Measurements from ENCODE around the gene CENPB.

Gene CENPB

DNA sequence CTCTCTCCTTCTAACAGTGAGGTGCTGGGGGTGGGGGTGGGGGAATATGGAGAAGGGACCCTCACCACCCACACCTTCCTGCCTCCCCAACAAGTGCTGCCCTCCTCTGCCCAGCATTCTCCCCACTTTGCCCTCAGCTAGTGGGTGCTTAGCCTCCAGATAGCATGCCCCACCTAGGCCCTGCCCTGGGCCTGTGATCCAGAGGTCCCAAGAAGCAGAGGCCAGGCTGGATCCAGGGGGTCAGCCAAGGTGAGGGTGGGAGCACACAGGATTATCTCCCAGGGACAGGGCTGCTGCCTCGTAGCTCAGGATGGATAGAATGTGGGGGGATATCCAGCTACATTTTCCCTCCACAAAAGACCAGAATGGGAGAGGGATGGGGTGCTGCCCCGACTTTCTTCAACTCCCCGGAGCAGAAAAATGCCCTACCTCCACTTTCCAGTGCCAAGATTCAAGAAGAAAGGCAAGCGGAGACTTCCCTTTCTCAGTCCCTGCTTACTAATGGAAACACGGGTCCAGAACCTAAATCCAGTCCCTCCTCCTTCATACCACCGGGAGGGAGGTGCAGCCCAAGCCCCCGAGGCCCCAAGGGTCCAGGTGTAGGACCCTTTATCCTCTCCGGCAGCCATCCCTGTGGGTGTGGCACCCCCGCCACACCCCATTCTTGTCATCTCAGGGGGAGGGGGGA lies 20.0 kb downstream of the CENPB start:
- Histone ChIP-seq H3K9ac (ENCODE audit: low read length) (no peak overlapping the region), H3K4me3 (ENCODE audit: low read length) (peak overlapping the region; percentile 66), H3K27me3 (ENCODE audit: control insufficient read depth, insufficient read depth, low read length) (no peaks in the 10 kb centered on the region), H3K36me3 (ENCODE audit: control insufficient read depth, insufficient read depth, low read length) (no peaks in the 10 kb centered on the region), H3K4me1 (ENCODE audit: control insufficient read depth, insufficient read depth, low read length) (peaks cover 9% of the 10 kb centered on the region), H3K27ac (ENCODE audit: low read depth, low read length) (peak overlapping the region; percentile 38)

DNA sequence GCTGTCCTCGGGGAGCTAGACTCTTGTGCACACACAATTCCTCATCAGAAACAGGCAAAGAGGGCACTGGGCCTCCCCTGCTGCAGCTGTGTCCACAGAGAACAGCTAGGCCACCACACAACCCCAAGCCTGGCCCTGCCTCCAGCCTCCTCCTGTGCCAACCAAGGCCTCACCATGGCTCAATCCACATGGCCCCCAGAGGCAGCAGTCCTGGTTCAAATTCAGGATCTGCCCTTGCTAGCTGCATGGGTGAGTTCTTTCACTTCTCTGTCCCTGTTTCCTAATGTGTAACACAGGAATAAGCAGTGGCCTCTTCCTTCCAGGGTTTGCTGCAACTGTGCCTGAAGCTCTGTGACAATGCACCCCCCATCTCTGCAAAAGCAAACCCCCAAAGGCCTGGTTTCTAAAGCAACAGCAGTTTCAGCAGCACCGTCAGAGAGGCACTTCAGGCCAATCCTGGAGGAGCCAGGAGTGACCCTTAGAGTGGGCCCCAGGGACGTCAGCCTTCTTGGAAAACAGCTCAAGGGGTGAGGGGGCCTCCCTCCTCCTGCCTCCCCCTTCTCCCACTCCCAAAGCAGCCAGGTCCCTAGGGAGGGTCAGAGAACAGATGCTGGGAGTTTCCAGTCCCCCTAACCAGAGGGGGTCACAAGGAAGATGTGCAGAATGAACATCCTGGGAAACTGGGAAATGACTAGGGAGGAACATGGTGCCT lies 21.2 kb downstream of the CENPB start:
- H3K4me3 ChIP-seq (ENCODE audit: low read length) = no peak overlapping the region
- H3K27me3 ChIP-seq (ENCODE audit: control insufficient read depth, insufficient read depth, low read length) = no peaks in the 10 kb centered on the region
- no peaks in the 10 kb centered on the region for H3K36me3 ChIP-seq (ENCODE audit: control insufficient read depth, insufficient read depth, low read length)
- peak overlapping the region; percentile 10 for H3K27ac ChIP-seq (ENCODE audit: low read depth, low read length)
- H3K9ac ChIP-seq (ENCODE audit: low read length) = no peak overlapping the region
- peaks cover 12% of the 10 kb centered on the region for H3K4me1 ChIP-seq (ENCODE audit: control insufficient read depth, insufficient read depth, low read length)

DNA sequence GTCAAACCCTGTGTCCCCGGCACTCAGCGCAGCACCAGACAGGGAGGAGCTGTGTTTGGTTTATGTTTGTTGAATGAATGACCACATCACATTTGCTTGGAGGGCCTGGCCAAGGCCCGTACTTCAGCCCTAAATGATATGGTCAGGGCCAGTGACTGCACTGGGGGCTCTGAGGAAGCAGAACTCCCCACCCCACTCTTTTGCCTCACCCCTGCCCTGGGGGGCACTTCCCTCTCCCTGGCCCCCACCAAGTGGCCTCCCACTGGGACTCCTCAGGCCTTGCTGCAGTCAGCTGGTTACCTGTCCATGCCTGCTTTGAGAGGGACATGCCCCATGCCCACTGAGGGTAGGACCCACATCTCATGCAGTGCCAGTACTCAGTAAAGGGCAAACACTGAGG lies 21.9 kb downstream of the CENPB start:
- Histone ChIP-seq H3K9ac (ENCODE audit: low read length) (no peak overlapping the region), H3K27ac (ENCODE audit: low read depth, low read length) (peak overlapping the region; percentile 10), H3K27me3 (ENCODE audit: control insufficient read depth, insufficient read depth, low read length) (no peaks in the 10 kb centered on the region), H3K36me3 (ENCODE audit: control insufficient read depth, insufficient read depth, low read length) (peaks cover 3% of the 10 kb centered on the region), H3K4me3 (ENCODE audit: low read length) (no peak overlapping the region), H3K4me1 (ENCODE audit: control insufficient read depth, insufficient read depth, low read length) (peaks cover 12% of the 10 kb centered on the region)

DNA sequence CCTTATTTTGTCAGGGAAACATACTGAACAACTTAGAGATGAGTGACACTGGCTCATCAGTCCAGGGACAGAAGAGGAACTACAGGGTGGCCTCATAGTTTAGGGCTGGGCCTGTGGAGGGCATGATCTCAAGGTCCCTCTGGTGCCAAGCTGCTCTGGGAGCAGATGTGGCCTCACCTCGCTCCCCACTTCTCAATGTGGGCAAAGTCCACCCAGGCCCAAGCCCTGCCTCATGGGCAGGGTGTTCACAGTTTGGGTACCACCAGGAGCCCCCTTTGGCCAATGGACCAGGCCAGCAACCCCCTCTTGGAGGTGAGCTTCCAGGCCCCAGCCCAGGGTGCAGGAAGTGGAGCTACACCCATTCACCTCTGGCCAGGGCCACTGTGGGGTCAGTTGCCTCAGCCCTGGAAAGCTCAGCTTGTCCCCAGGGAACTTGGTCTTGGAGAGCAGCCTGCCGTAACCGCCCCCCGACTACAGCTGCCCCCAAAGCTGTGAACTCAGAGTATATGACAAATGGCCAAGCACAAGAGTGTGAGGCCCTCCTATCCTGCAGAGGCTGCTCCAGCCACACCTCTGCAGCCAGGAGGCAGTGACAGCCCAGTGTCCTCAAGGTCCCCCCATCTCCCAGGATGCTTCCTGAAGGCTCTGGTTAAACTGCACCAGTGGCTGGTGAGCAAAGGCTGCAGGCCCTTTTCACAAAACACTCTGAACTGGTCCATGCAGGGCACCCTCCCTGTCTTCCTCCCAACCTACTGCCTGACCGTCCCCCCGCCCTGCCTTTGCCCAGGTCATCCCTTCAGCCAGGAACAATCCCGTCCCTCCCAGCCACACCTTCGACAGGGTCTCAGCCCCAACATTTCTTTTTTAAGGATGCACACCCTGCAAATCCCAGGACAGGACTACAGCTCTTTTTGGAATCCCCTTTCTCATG lies 22.6 kb downstream of the CENPB start:
- Histone ChIP-seq H3K27me3 (ENCODE audit: control insufficient read depth, insufficient read depth, low read length) (no peaks in the 10 kb centered on the region), H3K27ac (ENCODE audit: low read depth, low read length) (peak overlapping the region; percentile 72), H3K4me1 (ENCODE audit: control insufficient read depth, insufficient read depth, low read length) (peaks cover 12% of the 10 kb centered on the region), H3K36me3 (ENCODE audit: control insufficient read depth, insufficient read depth, low read length) (peaks cover 3% of the 10 kb centered on the region), H3K9ac (ENCODE audit: low read length) (no peak overlapping the region), H3K4me3 (ENCODE audit: low read length) (no peak overlapping the region)

- H3K36me3 ChIP-seq (ENCODE audit: control insufficient read depth, insufficient read depth, low read length) = peaks cover 11% of the 10 kb centered on the region
Observed at GRCh38 chr20:3760655-3761348, 25.7 kb downstream of the CENPB start.

GRCh38 chr20:3759884-3760283 lies 26.7 kb downstream of the CENPB start:
- Histone ChIP-seq H3K36me3 (ENCODE audit: control insufficient read depth, insufficient read depth, low read length) (peaks cover 11% of the 10 kb centered on the region), H3K9ac (ENCODE audit: low read length) (no peak overlapping the region), H3K4me3 (ENCODE audit: low read length) (no peak overlapping the region), H3K27me3 (ENCODE audit: control insufficient read depth, insufficient read depth, low read length) (no peaks in the 10 kb centered on the region), H3K4me1 (ENCODE audit: control insufficient read depth, insufficient read depth, low read length) (peaks cover 6% of the 10 kb centered on the region), H3K27ac (ENCODE audit: low read depth, low read length) (no peak overlapping the region)

More at GRCh38 chr20:3760655-3761348, 25.7 kb downstream of the CENPB start:
- Histone ChIP-seq H3K27ac (ENCODE audit: low read depth, low read length) (no peak overlapping the region), H3K27me3 (ENCODE audit: control insufficient read depth, insufficient read depth, low read length) (no peaks in the 10 kb centered on the region), H3K9ac (ENCODE audit: low read length) (no peak overlapping the region), H3K4me3 (ENCODE audit: low read length) (no peak overlapping the region), H3K4me1 (ENCODE audit: control insufficient read depth, insufficient read depth, low read length) (peaks cover 7% of the 10 kb centered on the region)

DNA sequence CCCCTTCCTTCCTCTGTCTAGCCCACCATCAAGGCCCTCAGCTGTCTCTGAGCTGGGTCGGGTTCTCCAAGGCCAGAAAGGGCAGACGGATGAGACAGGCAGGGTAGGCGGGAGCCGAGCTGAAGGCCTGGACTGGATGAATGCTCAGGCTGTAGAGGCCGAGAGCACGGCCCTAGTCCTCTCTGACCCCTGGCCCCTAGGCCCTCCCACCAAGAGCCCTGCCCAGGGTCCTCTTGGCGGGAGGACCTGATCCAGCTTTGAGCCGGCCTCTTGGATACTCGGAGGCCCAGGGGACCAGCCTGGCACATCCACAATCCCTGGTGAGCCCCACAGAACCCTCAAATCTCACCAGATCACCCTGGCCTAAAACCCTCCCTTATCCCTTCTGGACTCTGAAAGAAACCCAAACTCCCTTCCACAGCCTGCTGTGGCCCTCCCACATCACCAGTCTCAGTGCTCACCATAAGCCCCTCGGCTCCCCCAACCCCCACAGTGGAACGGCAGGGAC lies 27.2 kb downstream of the CENPB start:
- Histone ChIP-seq H3K36me3 (ENCODE audit: control insufficient read depth, insufficient read depth, low read length) (peaks cover 11% of the 10 kb centered on the region), H3K4me1 (ENCODE audit: control insufficient read depth, insufficient read depth, low read length) (peaks cover 6% of the 10 kb centered on the region), H3K27ac (ENCODE audit: low read depth, low read length) (no peak overlapping the region), H3K4me3 (ENCODE audit: low read length) (no peak overlapping the region), H3K27me3 (ENCODE audit: control insufficient read depth, insufficient read depth, low read length) (no peaks in the 10 kb centered on the region), H3K9ac (ENCODE audit: low read length) (no peak overlapping the region)

DNA sequence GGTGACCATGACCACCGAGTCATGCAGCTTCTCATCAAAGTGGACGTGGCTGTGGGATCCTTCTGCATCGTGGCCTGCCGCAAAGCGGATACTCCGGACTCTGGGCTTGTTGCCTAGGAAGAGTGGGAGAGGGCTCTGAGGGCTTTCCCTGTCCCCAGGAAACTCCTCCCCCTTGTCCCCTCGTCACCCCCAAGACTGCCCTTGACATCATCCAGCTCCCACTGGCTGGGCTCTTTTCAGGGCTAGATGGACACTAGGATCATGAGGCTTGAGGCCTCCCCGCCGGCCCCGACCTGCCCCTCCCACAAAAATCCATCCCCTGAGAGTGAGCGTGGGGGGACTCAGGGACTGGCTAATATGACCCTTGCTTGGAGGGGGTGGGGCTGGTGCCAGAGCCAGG lies 28.0 kb downstream of the CENPB start:
- peaks cover 6% of the 10 kb centered on the region for H3K4me1 ChIP-seq (ENCODE audit: control insufficient read depth, insufficient read depth, low read length)
- H3K27ac ChIP-seq (ENCODE audit: low read depth, low read length) = no peak overlapping the region
- H3K9ac ChIP-seq (ENCODE audit: low read length) = no peak overlapping the region
- H3K4me3 ChIP-seq (ENCODE audit: low read length) = no peak overlapping the region
- peaks cover 11% of the 10 kb centered on the region for H3K36me3 ChIP-seq (ENCODE audit: control insufficient read depth, insufficient read depth, low read length)
- no peaks in the 10 kb centered on the region for H3K27me3 ChIP-seq (ENCODE audit: control insufficient read depth, insufficient read depth, low read length)

- Histone ChIP-seq H3K36me3 (ENCODE audit: control insufficient read depth, insufficient read depth, low read length) (peaks cover 11% of the 10 kb centered on the region), H3K27me3 (ENCODE audit: control insufficient read depth, insufficient read depth, low read length) (no peaks in the 10 kb centered on the region), H3K9ac (ENCODE audit: low read length) (no peak overlapping the region), H3K4me1 (ENCODE audit: control insufficient read depth, insufficient read depth, low read length) (peaks cover 4% of the 10 kb centered on the region), H3K27ac (ENCODE audit: low read depth, low read length) (no peak overlapping the region), H3K4me3 (ENCODE audit: low read length) (no peak overlapping the region)
Observed at GRCh38 chr20:3757268-3757667, 29.3 kb downstream of the CENPB start.

DNA sequence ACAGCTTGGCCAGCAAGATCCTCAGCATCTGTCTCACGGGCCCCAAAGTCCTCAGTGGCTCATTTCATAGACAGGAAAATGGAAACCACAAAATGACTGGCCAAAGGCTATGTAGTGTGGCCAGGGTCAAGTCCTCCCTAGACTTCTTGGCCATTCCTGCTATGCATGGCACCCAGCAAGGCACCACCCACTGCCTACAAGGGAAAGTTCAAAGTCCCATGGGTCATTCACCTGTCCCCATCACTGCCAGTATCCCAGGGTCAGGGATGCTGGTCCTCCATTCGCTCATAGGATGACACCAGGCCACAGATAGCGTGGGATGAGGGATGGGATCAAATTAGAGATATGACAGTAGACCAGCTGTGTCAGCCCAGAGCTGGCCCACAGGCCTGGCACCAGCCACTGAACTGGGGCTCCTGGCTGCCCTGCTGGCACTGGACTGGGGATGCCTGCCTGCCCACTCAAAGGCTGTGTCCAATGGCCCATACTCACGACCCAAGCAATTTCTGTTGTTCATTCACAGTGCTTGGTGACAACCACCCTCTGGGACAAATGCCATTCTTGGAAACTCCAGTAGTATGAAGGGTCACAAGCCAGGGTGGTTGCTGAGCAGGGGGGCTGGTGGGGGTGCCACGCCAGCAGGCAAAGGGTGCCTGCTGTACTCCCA lies 30.6 kb downstream of the CENPB start:
- H3K4me3 ChIP-seq (ENCODE audit: low read length) = no peak overlapping the region
- H3K9ac ChIP-seq (ENCODE audit: low read length) = no peak overlapping the region
- H3K4me1 ChIP-seq (ENCODE audit: control insufficient read depth, insufficient read depth, low read length) = peaks cover 3% of the 10 kb centered on the region
- no peak overlapping the region for H3K27ac ChIP-seq (ENCODE audit: low read depth, low read length)
- H3K27me3 ChIP-seq (ENCODE audit: control insufficient read depth, insufficient read depth, low read length) = no peaks in the 10 kb centered on the region
- peaks cover 11% of the 10 kb centered on the region for H3K36me3 ChIP-seq (ENCODE audit: control insufficient read depth, insufficient read depth, low read length)

GRCh38 chr20:3755269-3755668 lies 31.3 kb downstream of the CENPB start:
- H3K9ac ChIP-seq (ENCODE audit: low read length) = no peak overlapping the region
- peaks cover 11% of the 10 kb centered on the region for H3K36me3 ChIP-seq (ENCODE audit: control insufficient read depth, insufficient read depth, low read length)
- H3K27me3 ChIP-seq (ENCODE audit: control insufficient read depth, insufficient read depth, low read length) = no peaks in the 10 kb centered on the region
- H3K4me1 ChIP-seq (ENCODE audit: control insufficient read depth, insufficient read depth, low read length) = no peaks in the 10 kb centered on the region
- H3K27ac ChIP-seq (ENCODE audit: low read depth, low read length) = no peak overlapping the region
- no peak overlapping the region for H3K4me3 ChIP-seq (ENCODE audit: low read length)
